ENCODE measurements around the gene DDN. TPM values are rescaled to one million over a fixed set of nuclear protein-coding genes. Genes with fewer than 3 reads are reported as not detected.
A peak's percentile ranks its signal among the peaks of the same experiment; 100 is the strongest.

Gene DDN
- total and polyA plus RNA-seq, 2 donors (not counting 1 experiment from before 2014, with no cell fraction given) = 0.10 to 0.75 TPM

GRCh38 chr12:48958049-48958388, 41.2 kb downstream of the DDN start:
- CTCF ChIA-PET = interaction anchor here (0.6 to 4.5 kb wide), 16 partner anchors 10 to 1817 kb away, joined by 3 to 26 read pairs (median 4); partner anchors contain the start of genes DDX23, FKBP11, RND1 and WNT1
- intact Hi-C loops (cut with micrococcal nuclease) = no loop called here
- ATAC-seq (ENCODE audit: low read depth) = no peak
- H3K27me3 ChIP-seq (replicated peaks in 1 of 4; ENCODE audit: control extremely low read depth in 1 of 4, control insufficient read depth in 3 of 4, insufficient read depth in 4 of 4, low read length in 3 of 4) = peaks cover 0 to 3% (median 0%) of the 10 kb centered on the region in 4 experiments
- TF ChIP-seq CTCF (IDR thresholded peaks at IDR 0.05) (no peak), EZH2 (IDR thresholded peaks at IDR 0.05; ENCODE audit: borderline replicate concordance, insufficient read depth, low read depth, low read length, poor library complexity, severe bottlenecking) (no peak)
- peak overlapping the region; percentile 98 for H3K4me2 ChIP-seq (replicated peaks; ENCODE audit: low read depth, low read length, poor library complexity, severe bottlenecking)
- Mint-ChIP-seq H3K4me1 (peaks cover 40% of the 10 kb centered on the region), H3K4me3 (peak overlapping the region; percentile 95), H3K9me3 (ENCODE audit: insufficient read depth) (no peaks in the 10 kb centered on the region), H3K27me3 (no peaks in the 10 kb centered on the region), H3K27ac (peak overlapping the region; percentile 92)
- no peaks in the 10 kb centered on the region for H3K9me3 ChIP-seq (ENCODE audit: control extremely low read depth in 1 of 3, control insufficient read depth in 2 of 3, insufficient read depth in 1 of 3, low read length in 2 of 3)
- peak overlapping the region; percentile 59 to 96 (median 91) for H3K4me3 ChIP-seq (ENCODE audit: control extremely low read depth in 1 of 5, extremely low read depth in 1 of 5, insufficient read depth in 1 of 5, low read depth in 2 of 5, low read length in 4 of 5)
- H4K20me1 ChIP-seq (ENCODE audit: control insufficient read depth, insufficient read depth, low read length, poor library complexity, severe bottlenecking) = peaks cover 25% of the 10 kb centered on the region
- H3K79me2 ChIP-seq (ENCODE audit: control insufficient read depth, insufficient read depth, low read length) = peaks cover 43% of the 10 kb centered on the region
- peak overlapping the region; percentile 98 for H2AFZ ChIP-seq (ENCODE audit: insufficient read depth, low read depth, low read length, poor library complexity, severe bottlenecking)
- peaks cover 34 to 36% of the 10 kb centered on the region in 2 donors for H3K4me1 ChIP-seq (ENCODE audit: control insufficient read depth in 2 of 2, insufficient read depth in 2 of 2, low read length in 2 of 2)
- H3K9ac ChIP-seq (ENCODE audit: low read length) = peak overlapping the region; percentile 96
- POLR2A ChIA-PET = interaction anchor here (0.6 to 1.4 kb wide), 4 partner anchors 11 to 174 kb away, joined by 3 to 6 read pairs (median 6); partner anchors contain the start of genes CACNB3 and TUBA1B
- peak overlapping the region; percentile 21 to 81 for H3K27ac ChIP-seq (ENCODE audit: low read length in 2 of 2)
- WGBS (ENCODE audit: insufficient coverage) = 17% methylated on average over 1 of the region's 3 CpGs
- DNase-seq = peak; percentile 57
- H3K36me3 ChIP-seq (replicated peaks in 1 of 2; ENCODE audit: control extremely low read depth in 1 of 2, control insufficient read depth in 1 of 2, extremely low read depth in 1 of 2, insufficient read depth in 2 of 2, low read length in 1 of 2) = peaks cover 1 to 2% of the 10 kb centered on the region in 2 experiments

Measured in B cell (primary cell).